NCI-H128 (cell line): ENCODE results near the gene OR10K1.
"Not testable (repeated sequence)": the region's sequence is repeated elsewhere in the genome, so short reads cannot be mapped to it uniquely, and the experiment has no call there.

Experiments used
- DNase-seq: peaks from one replicate; lab custom pipeline; 2025; ENCODE audit not compliant: unreplicated experiment; lab: John Stamatoyannopoulos, UW

OR10K1 gene

GRCh38 chr1:158461534-158461933 lies at the start of gene OR10K1:
Gene OR10K1 (plus strand): TSS chr1:158461834. CDS start chr1:158465562, 3,728 bp downstream.
- DNase-seq: no peak

DNA sequence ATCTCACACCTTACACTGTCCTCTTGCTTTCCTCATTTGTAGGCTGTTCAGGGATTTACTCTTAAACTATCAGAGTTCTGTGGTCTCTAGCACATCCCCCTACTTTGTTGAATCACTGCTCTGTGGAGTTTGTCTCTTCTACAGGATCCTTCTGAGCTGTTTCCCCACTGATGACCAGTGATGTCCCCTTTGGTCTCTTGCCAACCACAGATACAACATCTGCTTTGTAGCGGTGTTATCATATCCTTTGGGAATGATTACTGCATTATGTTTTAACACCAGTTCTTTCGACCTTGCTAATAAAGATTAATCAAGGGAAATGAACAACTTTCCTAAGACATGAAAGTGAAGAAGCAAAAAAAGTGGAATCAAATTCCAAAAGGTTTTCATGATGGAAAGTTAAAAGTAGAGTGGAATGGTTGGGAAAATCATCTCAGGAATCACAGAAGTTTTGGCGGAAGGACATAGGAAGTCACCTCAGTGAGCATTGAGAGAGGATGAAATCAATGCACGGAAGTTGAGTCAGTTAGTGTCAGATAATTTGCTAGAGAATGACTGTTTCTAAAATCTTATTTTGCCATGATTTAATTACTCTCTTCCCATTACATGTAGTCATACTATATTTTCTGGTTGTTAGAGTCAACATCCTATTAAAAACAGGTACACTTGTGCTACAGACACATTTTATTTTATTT lies 46.8 kb upstream of the OR10K1 start:
- DNase-seq: no peak

DNA sequence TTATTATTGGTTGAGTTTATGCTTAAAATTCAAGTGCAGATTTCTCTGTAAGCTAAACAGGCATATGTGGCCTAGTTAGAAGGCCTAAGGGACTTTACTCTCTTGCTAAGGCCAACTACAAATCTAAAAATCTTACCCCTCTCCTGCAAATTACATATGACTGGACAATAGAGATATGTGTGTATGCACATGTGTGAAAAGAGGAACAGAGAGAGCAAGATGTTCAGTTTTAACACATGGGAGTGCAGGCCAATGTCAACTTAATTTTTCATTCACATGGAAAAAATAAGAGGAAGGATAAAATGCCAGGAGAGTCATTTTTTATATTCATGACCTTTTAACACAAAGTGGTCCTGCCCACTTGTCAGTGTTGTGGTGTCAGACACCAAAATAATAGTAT lies 44.0 kb upstream of the OR10K1 start:
- no peak for DNase-seq

- DNase-seq: no peak
Observed at GRCh38 chr1:158422212-158422611, 39.4 kb upstream of the OR10K1 start.

DNA sequence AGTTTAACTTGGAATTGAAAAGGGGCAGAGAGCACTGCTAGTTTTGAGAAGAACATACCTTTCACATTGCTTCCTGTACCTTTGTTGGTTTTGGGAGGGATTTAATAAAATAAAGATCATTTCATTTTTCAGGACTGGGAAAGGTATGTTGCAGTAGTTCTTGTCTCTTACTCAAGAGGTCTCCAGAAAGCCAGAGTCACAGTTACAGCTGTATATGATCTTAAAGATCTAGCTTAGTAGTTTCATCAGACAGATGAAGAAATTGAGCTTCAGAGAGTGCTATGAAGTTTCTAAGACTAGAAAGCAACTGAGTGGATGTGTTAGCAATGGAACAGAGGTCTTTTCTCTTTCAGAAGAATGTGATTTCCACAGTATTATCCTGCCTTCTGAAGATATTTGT lies 36.6 kb upstream of the OR10K1 start:
- no peak for DNase-seq

DNA sequence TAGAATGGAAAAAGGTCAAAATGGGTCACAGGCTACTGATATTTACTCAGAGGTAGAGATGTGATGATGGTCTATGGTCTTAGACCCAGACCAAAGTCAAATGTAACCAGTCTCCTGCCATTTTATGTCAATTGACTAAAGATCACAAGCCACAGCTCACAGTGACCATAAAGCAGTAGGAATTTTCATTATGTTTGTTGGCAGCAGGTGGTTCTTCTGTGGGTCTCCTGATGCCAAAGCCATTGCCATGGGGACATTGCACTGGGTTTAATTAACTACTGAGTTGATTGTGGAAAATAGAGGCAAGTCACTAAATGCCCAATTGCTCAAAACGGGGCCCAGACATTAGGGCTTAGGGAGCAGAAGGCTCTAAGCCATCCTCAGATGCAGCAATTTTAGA lies 35.5 kb upstream of the OR10K1 start, which contains the start of gene OR10K2:
OR10K2 (minus strand) TSS at position 101 of the 400 bp plus-strand sequence. CDS start 5,371 bp downstream, outside the sequence.
- DNase-seq: no peak

DNA sequence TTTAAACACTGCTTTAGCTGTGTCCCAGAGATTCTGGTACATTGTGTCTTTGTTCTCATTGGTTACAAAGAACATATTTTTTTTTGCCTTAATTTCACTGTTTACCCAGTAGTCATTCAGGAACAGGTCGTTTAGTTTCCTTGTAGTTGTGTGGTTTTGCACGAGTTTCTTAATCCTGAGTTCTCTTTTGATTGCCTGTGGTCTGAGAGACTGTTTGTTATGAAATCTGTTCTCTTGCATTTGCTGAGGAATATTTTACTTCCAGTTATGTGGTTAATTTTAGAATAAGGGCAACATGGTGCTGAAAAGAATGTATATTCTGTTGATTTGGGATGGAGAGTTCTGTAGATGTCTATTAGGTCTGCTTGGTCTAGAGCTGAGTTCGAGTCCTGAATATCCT lies 31.5 kb upstream of the OR10K1 start:
- DNase-seq: not testable (repeated sequence)

GRCh38 chr1:158434741-158435140 lies 26.9 kb upstream of the OR10K1 start:
- no peak for DNase-seq

- DNase-seq: no peak
Observed at GRCh38 chr1:158445376-158445775, 16.3 kb upstream of the OR10K1 start.

DNA sequence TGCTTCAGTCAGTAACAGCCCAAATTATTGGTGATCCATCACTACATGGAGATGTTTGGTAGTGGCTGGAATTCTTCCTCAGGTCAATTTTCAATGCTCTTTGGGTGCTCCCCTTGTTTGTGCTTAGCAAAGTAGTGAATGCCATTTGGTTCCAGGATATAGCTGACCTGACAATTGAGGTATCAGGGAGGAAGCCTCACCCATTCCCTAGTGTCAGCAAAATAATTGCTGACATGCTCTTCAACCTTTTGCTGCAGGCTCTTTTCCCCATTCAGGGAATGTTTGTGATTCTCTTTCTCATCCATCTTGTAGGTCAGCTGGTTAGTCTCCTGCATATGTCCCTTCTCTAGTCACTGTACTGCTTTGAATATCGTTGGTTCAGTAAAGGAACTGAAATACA lies 7.1 kb upstream of the OR10K1 start:
- no peak for DNase-seq

DNA sequence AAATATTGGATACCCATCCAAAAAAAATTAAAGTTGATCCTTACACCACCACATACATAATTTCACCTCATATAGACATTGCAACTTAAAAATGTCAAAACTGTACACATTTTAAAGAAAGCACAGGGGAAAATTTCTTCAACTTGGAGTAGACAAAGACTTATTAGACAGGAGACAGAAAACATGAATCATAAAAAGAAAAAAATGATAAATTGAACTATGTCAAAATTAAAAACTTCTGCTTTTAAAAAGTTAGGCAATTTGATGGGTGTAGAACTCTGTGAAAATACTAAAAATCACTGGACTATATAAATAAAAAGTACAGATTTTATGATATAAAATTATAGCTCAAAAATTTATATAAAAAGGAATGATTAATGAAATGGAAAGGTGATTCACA lies 4.4 kb upstream of the OR10K1 start:
- DNase-seq: no peak

GRCh38 chr1:158458263-158458662 lies 3.4 kb upstream of the OR10K1 start:
- DNase-seq: no peak

DNA sequence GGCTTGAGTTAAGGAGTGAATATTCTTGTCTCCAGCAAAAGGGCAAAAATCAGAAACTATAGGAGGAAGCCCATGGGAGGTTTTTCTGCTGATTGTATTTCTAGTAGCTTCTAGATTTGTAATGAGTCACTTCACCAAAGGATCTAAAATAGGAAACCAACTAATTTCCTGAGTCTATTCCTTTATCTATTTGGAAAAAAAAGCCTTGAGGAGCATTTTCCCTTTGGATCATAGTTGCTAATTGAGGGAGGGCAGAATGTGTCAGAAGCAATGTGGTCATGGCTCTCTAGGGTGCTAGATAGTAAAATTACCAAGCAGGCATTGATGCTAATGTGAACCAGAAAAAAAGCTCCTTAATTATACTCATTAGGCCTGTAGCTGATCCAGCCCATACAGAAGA lies 10.3 kb downstream of the OR10K1 start, which contains the start of gene OR10R2:
OR10R2 (plus strand) TSS at position 301 of the 400 bp plus-strand sequence. CDS start 106 bp downstream, outside the sequence.
- no peak for DNase-seq

- no peak for DNase-seq
Observed at GRCh38 chr1:158485455-158485854, 23.8 kb downstream of the OR10K1 start.

DNA sequence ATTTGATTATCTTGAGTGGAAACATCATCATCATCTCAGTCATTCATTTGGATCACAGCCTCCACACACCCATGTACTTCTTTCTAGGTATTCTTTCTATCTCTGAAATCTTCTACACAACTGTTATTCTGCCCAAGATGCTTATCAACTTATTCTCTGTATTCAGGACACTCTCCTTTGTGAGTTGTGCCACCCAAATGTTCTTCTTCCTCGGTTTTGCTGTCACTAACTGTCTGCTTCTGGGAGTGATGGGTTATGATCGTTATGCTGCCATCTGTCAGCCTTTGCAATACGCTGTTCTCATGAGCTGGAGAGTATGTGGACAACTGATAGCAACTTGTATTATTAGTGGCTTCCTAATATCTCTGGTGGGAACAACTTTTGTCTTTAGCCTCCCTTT lies 29.7 kb downstream of the OR10K1 start:
- DNase-seq: no peak

- no peak for DNase-seq
Observed at GRCh38 chr1:158493054-158493453, 31.4 kb downstream of the OR10K1 start.

GRCh38 chr1:158494796-158495195 lies 33.2 kb downstream of the OR10K1 start:
- no peak for DNase-seq

DNA sequence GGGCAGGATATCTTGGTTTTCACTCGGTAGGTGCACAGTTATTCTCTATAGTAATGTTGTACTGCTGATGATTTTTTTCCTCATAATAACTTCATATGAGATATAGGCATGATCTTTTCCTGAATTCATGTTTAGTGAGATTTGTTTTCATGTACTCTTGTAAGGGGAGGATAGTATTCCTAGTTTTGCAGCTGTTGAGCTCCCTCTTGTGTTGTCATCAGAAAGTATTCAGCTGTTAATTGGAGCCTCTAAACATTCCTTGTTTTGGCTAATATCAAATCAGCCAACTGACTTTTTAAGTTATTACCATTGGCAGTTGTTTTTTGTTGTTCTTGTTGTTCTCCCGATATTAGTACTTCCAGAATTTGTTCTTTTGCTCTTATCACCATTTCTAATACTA lies 34.7 kb downstream of the OR10K1 start:
- DNase-seq: no peak

DNA sequence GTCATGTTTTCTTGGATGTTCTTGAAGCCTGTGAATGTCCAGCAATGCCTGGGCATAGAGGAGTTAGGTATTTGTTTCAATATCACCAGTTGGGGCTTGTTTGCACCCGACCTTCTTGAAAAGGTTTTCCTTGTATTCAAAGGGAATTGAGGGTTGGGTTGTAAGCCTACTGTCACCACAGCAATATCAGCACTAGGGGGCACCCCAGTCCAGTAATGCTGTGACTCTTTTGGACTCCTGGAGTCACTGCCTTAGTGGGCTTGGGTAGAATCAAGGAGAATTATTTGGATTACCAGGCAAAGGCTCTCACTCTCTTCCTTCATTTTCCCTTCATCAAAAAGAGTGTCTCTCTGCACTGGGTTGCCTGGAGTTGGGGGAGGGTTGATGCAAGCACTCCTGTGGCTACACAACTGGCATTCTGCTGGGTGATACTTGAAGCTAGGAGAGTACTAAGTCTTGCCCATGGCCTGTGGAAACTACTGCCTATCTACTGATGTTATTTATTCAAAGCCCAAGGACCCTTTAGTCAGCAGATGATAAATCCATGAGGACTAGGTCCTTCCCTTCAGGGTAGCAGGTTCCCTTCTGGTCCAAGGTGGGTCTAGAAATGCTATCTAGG lies 44.8 kb downstream of the OR10K1 start:
- no peak for DNase-seq

GRCh38 chr1:158507511-158507910 lies 45.9 kb downstream of the OR10K1 start:
- DNase-seq: no peak

DNA sequence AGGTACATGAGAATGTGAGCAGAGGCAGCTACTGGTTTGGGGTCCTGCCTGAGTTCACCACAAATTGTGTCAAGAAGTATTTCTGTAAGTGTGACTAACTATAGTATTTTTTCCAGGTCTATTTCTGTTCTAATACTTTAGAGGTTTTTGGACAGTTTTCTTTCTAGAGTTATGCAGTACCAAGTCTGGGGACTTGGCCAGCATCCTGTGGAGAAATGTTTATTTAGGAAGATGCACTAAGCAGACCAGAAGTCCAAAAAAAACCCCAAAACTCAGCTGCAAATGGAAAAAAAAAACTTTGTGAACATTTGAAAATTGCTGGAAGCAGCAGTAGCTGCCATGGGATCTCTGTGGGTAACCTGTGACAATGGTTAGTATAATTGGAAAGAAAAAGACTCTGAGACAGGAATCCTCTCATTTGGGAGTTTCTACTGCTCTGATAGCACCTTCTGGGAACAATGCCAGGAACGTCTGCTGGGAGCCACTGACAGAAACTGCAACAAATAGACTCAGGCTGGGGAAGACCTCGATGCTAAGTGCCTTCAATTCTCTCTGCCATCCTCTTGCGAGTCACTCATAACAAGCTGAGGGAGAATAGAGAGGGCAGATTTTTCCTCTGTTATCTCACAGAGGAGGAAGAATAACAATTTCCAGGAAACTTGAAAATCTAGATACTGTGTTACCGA lies 48.0 kb downstream of the OR10K1 start:
- no peak for DNase-seq

- DNase-seq: no peak
Observed at GRCh38 chr1:158516966-158517365, 55.3 kb downstream of the OR10K1 start.
